CD4-positive, alpha-beta T cell treated with Interleukin-4 for 1 hour (primary cell): Measurements from ENCODE around the gene STYXL2.

Experiments used
- DNase-seq, 2 donors: peaks; one replicate each; pipeline ENCODE4 v3.0.0-alpha.2; 2020 to 2022

STYXL2 gene

DNA sequence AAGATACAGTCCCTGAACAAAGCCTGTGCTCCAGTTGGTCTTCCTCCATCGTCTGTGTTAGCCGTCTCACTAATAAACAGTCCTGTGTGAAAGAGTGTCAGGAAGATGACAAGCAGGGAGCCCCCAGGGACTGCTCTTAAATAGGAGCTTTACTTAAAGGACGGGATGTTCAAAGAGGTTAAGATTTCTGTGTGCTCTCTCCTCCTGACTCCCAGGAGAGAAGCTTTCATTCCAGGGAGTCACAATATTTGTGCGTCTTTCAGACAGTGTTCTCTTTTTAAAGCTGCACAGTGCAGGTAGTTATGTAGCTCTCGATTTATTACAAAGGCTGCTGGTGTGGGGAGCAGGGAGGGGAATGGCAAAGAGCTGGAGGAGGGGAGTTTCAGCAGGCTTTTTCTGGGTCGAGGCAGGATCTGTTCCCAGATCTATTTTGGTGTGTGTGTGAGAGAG, 43.5 kb downstream of the STYXL2 start:
- DNase-seq, result no peak

DNA sequence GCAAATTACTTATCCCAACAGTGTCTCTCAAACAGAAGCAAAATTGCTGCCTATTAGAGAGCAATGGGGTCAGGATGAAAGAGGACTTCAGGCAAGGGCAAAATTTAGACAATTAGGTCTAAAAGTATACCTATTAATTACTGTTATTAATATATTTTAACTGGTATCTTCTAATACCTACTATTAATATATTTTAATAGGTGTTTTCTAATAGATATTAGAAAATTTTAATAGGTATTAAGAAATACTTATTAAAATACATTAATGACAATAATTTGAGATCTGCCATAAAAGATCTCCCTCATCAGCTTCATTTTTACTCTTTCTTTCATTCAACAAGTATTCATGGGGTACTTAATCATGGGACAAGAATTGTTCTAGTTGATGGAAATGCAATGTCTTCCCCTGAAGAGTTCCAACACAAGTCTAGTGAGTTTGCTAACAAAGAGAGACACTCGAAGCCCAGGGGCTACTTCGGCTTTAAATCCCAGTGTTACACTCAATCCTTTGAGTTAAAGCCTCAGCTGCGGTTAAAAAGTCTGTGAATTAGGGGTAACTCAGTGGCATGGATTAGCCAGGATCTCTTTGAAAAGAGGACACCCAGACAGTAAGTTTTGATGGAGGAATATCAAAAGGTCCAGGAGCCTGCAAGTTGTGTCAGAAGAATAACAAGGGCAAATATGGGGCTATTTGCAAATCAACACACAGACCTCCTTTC, 44.1 kb downstream of the STYXL2 start:
- DNase-seq, result no peak

DNA sequence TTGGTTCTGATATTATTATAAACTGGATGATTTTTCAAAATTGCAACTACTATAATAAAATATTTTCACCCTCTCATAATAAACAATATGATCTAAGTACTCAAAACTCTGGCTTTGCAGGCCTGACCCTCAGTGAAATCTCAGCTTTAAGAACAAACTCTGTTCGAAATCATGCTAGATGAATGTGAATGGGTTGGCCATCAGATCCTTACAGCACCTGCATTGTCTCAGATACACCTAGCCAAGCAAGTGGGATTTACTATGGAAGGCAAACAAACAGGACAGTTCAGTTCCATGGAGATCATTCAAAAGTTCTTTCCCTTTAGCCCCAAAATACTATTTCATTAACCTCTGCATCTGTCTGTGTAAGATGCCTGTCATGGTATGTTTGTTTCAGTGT, 44.8 kb downstream of the STYXL2 start:
- DNase-seq, result no peak

DNA sequence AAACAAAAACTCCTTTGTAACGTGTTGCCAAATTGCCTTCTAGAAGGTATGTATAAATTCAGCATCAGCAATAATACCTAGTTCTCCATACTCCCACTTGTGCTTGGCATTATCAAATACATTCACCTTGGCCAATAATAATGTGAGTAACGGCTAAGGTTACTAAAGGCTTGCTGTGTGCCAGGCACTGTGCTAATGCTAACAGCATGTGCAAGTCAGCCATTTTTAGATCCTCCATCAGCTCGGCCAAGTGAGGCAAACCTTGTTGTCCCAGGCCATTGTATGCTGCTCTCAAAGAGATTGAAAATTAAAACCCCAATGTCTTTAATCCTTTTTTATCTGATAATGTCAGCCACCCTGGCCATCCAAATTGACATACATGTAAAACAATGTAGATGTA, 48.1 kb downstream of the STYXL2 start:
- no peak for DNase-seq
